HG02588 (cell line): Measurements from ENCODE around the gene PGAM5.
"Not testable (repeated sequence)": the region's sequence is repeated elsewhere in the genome, so short reads cannot be mapped to it uniquely, and the experiment has no call there.

ENCODE experiments used
- ATAC-seq: cut with Tn5 transposase; IDR thresholded peaks from one replicate; pipeline ENCODE4 v1.9.1; 2021; ENCODE audit warnings: mild to moderate bottlenecking, moderate library complexity; ENCODE audit not compliant: unreplicated experiment

The PGAM5 gene

DNA sequence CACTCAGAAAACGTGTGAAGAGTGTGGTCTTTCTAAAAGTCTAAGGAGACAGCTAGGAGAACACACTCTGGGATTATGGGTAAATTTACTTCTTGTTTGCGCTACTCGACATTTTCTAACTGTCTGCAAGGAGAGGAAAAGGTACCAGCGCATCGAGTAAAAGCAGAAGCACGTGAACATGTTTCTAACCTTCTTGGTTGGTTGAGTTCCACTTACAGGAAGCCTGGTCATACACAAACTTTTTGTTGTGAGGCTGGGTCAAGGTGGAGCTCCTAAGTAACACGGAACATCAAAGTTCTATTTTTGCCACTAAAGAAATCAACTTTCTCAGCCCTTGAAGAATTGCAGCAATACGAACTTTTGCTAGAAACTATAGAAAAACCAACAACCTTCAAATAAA, 31.0 kb downstream of the PGAM5 start:
- no peak for ATAC-seq

DNA sequence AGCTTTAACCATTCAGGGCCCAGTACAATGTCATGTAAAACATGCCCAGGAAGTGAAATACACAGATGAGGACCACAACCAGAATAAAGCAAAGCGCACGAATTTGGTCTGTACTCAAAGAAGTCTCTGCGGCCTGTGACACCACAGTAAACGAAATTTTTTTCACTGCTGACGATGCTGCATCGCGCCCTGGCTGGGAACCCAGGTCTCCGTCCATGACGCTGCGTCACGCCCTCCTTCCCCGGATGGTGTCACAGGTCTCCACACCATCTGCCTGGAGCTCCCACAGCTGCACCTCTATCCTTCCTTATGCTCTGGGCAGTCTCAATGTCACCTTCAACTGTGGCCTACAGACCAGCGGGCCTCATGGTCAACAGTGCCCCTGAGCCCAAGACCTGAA, 33.2 kb downstream of the PGAM5 start:
- no peak for ATAC-seq

DNA sequence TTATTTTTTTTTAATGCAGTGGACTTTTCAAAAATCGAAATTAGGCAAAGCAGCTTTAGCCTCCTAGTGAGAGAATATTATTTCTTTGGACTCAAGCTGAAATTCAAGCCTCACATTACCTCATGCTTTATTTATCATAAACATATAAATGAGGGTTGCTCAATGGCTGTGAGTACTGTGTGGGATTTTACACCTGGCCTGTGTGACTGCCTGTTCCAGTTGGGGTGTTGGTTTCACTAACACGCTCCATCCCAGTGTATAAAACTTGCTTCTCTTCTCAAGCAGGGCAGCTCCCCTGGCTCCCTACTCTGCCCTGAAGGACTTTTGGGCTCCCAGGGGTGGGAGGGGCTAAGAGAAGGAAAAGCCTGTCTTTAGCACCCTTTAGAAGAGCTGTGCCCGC, 36.0 kb downstream of the PGAM5 start:
- no peak for ATAC-seq

DNA sequence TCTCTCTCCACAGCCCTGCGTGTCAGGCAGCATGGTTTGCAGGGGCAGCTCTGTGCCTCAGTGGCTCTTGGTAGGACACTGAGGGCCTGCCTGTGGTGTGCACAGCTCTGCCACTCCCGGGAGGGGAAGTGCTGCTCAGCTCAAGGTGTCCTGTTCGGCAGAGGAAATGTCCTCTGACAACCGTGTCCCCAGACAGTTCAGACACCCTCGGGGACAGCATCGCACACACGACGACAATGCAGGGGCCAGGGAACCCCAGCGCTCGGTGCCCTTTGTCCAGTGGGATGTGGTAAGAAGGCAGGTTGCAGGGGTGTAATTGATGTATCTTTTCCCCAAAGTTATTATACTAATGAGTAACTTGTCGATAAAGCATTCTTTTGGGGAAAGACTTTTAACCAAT, 36.8 kb downstream of the PGAM5 start:
- ATAC-seq: no peak

DNA sequence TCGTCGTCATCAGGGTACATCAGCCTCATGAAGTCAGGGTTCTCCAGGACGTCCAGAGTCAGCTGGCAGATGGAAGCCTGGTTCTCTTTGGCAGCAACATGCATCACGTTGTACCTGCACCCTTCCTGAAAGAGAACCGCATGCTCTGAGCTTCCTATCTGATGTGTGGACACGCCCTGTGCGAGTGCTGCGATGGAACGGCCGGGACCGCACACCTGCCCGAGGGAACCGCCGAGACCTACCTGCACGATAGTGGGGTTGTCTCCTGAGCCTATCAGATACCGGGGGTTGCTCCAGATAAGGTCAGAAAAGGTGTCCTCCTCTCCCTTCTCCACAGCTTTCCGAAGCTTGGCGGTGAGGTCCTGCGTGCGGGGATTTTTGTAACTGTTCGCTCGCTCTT, 37.3 kb downstream of the PGAM5 start:
- no peak for ATAC-seq

DNA sequence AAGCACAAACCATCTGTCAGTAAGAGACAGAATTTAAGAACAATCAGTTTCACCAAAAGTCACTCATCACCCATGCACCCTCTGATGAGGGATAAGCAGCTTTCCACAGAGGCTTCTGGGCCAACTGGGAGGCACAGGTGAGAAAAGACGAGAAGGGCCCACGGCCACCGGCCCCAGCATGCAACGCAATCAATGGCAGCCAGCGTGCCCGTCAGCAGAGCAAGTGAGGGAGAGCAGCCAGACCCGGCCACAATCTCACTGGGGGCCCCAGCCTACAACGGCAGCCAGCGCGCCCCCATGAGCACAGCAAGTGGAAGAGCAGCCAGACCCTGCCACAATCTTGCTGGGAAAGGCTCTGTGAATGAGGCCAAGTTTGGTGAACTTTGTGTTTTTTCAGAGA, 37.7 kb downstream of the PGAM5 start:
- no peak for ATAC-seq

DNA sequence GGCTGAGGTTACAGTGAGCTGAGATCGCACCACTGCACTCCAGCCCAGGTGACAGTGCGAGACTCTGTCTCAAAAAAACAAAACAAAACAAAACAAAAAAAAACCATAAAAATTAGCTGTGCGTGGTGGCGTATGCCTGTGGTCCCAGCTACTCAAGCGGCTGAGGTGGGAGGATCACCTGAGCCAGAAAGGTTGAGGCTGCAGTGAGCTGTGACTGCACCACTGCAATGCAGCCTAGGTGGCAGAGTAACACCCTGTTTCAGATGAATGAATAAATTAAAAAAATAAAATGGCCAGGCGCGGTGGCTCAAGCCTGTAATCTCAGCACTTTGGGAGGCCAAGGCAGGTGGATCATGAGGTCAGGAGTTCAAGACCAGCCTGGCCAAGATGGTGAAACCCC, 43.0 kb downstream of the PGAM5 start:
- ATAC-seq: not testable (repeated sequence)

DNA sequence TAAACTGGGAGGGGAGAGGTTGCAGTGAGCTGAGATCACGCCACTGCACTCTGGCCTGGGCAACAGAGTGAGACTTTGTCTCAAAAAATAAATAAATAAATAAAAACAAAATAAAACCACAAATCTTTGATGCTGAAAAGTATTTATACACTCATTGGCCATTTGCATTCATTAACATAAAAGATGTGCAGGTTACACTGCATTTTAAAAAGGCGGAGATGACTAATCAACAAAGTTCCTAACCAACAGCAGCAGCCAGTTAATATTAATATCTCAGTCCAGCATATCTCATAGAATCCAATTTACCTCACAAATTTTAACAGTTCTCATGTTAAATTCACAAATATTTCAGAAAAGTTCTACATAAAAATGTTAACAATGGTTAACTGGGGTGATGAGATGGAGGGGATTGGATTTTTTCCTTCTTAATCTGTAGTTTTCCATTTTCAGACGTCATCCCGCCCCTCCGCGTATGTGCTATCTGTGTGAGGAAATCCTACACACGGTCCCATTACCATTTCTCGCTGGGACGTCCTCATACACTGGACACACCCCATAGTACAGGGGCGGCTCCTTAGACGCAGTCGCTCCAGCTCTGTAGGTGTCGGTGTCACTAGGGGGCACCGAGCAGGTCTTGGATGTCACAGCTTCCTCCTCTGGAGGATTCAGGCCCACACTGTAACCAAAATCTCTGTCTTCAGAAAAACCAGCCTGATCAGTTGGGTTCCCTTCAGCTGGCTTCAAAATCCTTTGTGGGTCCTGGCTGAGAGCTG, 43.7 kb downstream of the PGAM5 start:
- no peak for ATAC-seq

DNA sequence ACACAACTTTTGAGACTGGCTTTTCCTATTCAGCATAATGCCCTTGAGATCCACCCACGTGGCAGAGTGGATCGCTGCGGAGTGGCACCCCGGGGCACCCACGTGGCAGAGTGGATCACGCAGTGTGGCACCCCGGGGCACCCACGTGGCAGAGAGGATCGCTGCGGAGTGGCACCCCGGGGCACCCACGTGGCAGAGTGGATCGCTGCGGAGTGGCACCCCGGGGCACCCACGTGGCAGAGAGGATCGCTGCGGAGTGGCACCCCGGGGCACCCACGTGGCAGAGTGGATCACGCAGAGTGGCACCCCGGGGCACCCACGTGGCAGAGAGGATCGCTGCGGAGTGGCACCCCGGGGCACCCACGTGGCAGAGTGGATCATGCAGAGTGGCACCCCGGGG, 48.2 kb downstream of the PGAM5 start:
- ATAC-seq: not testable (repeated sequence)

DNA sequence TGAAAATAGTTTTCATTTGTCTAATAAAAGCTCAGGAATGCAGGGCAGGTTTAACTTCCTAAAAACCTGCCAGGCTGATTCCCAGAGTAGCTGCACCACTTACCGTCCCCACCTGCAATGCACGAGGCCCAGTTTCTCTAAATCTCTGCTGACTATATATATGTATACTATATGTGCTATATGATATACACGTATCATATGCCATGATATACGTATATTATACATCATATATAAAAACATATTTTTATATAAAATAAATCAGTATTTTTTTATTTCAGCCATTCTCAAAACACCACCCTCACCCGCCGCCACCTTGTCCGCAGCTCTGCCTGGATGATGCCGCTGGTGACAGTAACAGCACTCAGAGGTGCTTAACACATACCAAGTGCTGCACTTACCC, 48.7 kb downstream of the PGAM5 start:
- ATAC-seq: no peak

DNA sequence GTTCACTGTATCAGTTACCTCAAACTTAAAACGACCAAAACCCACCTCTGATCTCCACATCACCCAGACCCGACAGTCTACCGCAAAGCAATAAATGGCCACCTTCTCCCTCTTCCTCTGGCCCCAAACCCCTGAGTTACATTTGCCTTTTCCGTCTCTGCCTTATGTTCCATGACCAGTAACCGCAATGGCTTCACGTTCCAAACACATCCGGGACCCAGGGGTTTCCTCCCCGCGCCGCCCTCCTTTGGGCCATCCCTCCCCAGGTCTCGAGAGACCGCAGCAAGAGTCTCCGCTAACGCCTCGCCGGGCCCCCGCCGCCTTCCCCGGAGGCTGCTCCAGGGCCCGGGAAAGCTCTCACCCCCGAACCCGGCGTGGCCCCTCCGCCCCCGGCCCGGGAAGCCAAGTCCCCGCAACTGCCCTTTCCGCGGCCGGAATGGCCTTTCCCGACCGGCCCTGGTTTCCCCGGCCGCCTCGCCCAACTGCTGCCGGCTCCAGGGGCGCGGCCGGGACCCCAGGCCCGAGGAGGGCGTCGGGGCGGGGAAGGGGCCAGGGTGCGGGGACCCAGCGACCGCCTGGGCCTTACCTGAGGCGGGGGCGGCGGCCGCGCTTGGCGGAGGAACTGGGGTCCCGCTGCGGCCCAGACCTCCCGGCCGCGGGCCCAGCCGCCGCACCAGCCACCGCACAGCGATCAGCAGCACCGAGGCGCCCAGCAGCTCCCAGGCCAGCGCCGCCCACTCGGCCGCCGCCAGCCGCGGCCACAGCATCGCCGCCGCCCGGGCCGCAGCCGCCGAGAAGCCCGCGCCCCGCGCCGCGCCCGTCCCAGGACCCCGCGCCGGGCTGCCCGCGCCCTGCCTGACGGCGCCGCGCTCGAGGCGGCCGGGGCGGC, 50.6 kb downstream of the PGAM5 start, which contains the start of gene ANKLE2:
Gene ANKLE2 (minus strand): TSS at position 801 of the 889 bp plus-strand sequence. CDS start 34 bp downstream, at position 767.
- ATAC-seq: peak; percentile 38

DNA sequence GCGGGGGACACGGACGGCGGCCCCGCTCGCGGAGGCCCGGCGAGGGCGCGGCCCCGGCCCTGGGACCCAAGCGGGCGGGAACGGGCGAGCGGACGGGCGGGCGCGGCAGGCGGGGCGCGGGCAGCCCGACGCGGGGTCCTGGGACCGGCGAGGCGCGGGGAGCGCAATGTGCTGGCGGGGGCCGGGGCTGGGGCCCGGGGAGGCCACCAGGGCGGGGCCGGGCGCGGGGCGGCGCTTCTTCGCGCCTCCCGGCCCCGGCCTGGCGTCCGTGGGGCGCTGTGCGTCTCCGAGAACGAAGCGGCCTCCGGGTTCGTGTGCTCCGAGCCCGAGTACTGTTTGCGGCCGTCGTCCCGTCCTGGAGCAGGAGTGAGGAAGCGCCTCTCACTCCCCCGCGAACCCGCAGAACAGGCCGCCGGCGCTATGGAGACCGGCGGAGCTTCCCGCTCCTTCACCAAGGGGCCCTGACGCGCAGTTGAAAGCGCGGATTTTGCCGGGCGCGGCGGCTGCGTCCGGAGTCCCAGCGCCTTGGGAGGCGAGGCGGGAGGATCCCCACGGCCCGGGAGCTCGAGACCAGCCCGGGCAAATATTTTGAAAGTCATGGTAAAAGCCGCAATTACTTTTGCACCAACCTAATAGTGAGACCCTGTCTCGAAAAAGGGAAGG, 51.4 kb downstream of the PGAM5 start:
- peak; percentile 74 for ATAC-seq

DNA sequence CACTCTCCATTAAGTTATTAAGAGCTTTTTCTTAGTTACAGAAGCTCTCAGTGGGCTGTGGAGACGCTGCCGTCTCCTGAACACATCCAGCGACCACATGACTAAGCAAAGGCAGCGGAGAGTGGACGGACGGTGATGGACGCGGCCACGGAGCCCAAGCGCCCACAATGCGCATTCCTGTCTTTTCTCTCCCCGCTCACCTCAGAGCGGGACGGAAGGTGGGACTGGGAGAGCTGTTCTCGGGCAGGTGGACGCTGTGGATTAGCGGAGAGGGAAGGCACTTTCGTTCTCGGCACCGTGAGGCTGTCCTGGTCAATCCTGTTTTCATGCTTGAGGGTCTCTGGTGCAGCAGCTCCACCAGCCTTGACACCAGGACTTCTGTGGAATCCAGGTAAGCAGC, 53.6 kb downstream of the PGAM5 start:
- no peak for ATAC-seq

DNA sequence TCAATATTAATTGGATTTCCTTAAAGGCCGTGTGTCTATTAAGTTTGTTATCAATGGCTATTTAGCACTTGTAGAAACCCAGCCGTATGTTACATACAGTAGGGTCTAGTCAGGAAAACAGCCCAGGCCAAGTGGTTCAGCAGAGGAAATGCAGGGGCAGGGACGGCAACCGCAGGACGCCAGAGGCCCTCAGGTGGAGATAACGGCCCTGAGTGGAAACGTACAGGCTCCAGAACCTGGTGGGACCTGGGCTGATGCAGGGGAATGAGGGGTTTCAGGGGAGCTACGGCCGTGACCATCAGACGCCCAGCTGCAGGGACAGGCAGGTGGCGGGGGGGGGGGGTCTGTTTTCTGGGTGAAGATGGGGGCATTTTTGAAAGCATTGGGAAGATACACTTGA, 54.7 kb downstream of the PGAM5 start:
- no peak for ATAC-seq

DNA sequence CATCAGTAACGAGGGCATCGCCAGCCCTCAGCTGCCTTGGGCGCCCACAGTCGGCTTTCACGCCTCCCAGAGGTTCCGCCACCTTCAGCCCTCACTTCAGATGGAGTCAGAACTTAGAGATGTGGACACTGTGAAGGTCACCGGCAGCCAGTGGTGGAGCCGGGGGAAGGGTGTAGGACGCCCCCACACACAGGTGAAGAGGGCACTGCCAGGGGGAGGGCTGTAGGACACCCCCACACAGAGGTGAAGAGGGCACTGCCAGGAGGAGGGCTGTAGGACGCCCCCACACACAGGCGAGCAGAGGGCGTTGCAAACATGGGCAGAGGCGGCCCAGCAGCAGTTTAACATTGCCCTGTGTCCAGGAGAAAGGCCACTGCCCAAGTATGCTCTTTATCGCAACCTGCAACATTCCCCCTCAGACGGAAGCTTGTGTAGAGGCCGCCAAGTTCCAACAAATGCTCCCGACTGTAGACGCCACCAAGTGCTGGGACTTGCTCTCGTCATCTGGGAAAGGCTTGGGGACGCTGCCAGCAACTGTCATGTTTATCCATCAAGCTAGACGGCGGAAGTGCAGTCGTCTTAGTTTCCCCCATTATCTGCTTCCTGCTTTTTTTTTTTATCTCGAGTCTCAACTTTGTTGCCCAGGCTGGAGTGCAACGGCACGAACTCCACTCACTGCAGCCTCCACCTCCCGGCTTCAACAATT, 55.9 kb downstream of the PGAM5 start:
- no peak for ATAC-seq

DNA sequence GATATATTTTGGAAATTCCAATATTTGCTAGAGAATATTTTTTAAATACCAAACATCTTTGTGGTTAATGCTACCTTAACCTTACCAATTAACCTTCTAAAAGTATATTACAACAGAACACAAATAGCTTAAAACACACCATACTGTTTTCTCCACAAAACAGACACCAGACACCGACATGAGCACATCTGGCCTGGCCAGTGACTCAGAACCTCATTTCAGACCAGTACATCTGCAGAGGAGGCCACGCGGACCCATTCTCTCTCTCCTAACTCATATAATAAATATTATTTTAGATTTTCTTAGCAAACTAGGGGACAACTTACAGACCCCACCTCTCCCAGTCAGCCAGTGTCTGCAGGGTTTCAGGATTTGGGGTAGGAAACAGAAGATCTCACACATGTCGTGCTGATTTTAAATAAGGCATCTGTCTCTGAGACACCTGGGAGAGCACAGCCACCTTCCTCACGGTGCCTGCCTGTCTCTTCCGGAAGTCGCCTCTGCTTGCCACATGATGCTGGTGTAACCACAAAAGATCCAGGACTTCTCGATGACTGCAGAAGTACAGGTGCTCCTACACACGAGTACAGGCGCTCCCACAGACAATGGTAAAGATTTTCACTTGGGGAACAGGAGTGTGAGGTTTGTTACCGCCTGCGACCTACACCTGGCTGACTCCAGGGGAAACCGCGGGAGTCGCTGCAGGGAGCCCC, 60.6 kb downstream of the PGAM5 start:
- ATAC-seq: peak; percentile 54
